Tibial artery (tissue), 4 donors: ENCODE measurements around the gene FAM184A.
"Not testable (repeated sequence)": the region's sequence is repeated elsewhere in the genome, so short reads cannot be mapped to it uniquely, and the experiment has no call there.

Experiments
- DNase-seq, 2 donors: peaks; one replicate each; pipeline ENCODE4 v3.0.0-alpha.2; 2019
- H3K27ac ChIP-seq, 2 donors: fragments of 200-600 bp; sonication (generic) in 1 of 2; 1 replicate in 1 of 2; 2 replicates in 1 of 2; pipeline ENCODE4 v1.5.1; 2018 to 2019; ENCODE audit warnings: mild to moderate bottlenecking in 1 of 2
- H3K27me3 ChIP-seq, 2 donors: fragments of 200-600 bp; sonication (generic) in 1 of 2; one replicate each; pipeline versions ENCODE4 v1.5.1 to v1.6.0; 2016 to 2019
- H3K36me3 ChIP-seq, 3 donors: fragments of 200-600 bp; sonication (generic) in 2 of 3; one replicate each; pipeline ENCODE4 v1.5.1; 2016 to 2019; ENCODE audit warnings: mild to moderate bottlenecking in 2 of 3
- H3K4me1 ChIP-seq, 4 donors: fragments of 200-600 bp; sonication (generic) in 2 of 4; 1 replicate in 3 of 4; 2 replicates in 1 of 4; pipeline ENCODE4 v1.5.1; 2016 to 2019
- H3K4me3 ChIP-seq, 2 donors: fragments of 200-600 bp; sonication (generic) in 1 of 2; 1 replicate in 1 of 2; 2 replicates in 1 of 2; pipeline ENCODE4 v1.5.1; 2018 to 2019; ENCODE audit warnings: mild to moderate bottlenecking in 2 of 2
- H3K9me3 ChIP-seq, 3 donors: fragments of 200-600 bp; sonication (generic) in 1 of 3; one replicate each; pipeline ENCODE4 v1.5.1; 2016 to 2019
- CTCF ChIP-seq, 2 experiments: fragments of 200-600 bp in 1 of 2; fragments of 450-650 bp in 1 of 2; IDR thresholded peaks; one replicate each; pipeline ENCODE4 v1.5.1; 2017 to 2019; ENCODE audit warnings: antibody characterized with exemption in 2 of 2, mild to moderate bottlenecking in 1 of 2, moderate library complexity in 1 of 2
- intact Hi-C: fragments of 100-400 bp; cut with DNase I; formaldehyde crosslinking; loops from one replicate; pipeline ENCODE4 v1.15.0; 2023; ENCODE audit warnings: low total_unique reads

Gene FAM184A

DNA sequence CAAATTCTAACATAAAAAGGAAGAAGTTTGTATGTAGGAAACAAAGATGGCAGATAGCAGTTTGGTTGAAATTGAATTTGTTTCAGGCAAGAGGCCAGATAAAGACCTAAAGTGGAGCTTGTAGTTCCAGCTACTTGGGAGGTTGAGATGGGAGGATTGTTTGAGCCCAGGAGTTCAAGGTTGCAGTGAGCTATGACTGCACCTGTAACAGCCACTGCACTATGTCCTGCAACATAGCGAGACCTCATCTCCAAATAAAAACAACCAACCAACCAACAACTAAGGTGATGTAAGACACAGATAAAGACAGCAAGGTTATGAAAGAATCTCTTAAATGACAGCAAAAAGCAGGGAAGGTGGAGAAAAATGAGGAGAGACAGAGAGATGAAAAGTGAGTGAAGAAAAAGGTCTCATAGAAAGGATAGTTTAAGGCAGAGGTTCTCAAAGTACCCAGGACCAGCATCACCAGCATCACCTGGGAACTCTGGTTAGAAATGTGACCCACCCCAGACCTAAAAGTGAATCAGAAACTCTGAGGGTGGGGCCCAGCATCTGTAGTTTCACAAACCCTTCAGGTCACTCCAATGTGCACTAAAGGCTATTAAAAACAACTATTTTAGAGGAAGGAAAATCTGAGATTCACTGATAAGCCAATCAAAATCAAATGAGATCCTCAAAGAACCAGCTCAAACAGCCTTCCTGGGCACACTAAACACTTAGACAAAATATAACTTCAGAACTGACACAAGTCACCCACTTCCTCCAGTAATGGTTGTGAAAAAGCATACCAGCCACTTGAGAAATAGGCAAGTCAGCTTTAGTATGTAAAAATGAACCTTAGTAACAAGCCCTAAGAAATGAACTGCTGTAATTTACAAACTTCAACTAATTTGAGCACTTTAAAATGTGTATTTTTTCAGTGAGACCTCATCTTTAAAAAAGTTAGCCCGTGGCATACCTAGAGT, 57.6 kb downstream of the FAM184A start:
- Histone ChIP-seq H3K27ac (no peak overlapping the region), H3K27me3 (no peaks in the 10 kb centered on the region), H3K9me3 (no peaks in the 10 kb centered on the region), H3K4me3 (no peak overlapping the region), H3K4me1 (no peaks in the 10 kb centered on the region), H3K36me3 (peaks cover 0 to 8% (median 8%) of the 10 kb centered on the region in 3 donors)
- no peak for DNase-seq
- TF ChIP-seq CTCF (IDR thresholded peaks at IDR 0.05) = no peak
- intact Hi-C loops = no loop called here

DNA sequence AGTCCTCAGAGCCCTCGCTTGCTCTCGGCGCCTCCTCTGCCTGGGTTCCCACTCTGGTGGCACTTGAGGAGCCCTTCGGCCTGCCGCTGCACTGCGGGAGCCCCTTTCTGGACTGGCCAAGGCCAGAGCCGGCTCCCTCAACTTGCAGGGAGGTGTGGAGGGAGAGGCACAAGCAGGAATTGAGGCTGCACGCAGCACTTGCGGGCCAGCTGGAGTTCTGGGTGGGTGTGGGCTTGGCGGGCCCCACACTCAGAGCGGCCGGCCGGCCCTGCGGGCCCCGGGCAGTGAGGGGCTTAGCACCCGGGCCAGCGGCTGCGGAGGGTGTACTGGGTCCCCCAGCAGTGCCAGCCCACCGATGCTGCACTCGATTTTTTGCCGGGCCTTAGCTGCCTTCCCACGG, 63.3 kb downstream of the FAM184A start:
- H3K4me3 ChIP-seq, H3K27ac ChIP-seq, H3K27me3 ChIP-seq, H3K4me1 ChIP-seq, DNase-seq, H3K9me3 ChIP-seq, intact Hi-C loops: not testable (repeated sequence)
- peaks cover 3 to 19% (median 8%) of the 10 kb centered on the region in 3 donors for H3K36me3 ChIP-seq

- no peak for TF ChIP-seq CTCF (IDR thresholded peaks at IDR 0.05)
- Histone ChIP-seq H3K4me3 (no peak overlapping the region), H3K36me3 (peaks cover 8 to 33% (median 14%) of the 10 kb centered on the region in 3 donors), H3K27ac (no peak overlapping the region), H3K4me1 (no peaks in the 10 kb centered on the region), H3K27me3 (no peaks in the 10 kb centered on the region), H3K9me3 (no peaks in the 10 kb centered on the region)
- DNase-seq = no peak
- intact Hi-C loops = no loop called here
Measured at GRCh38 chr6:119012521-119012920, 65.9 kb downstream of the FAM184A start.

DNA sequence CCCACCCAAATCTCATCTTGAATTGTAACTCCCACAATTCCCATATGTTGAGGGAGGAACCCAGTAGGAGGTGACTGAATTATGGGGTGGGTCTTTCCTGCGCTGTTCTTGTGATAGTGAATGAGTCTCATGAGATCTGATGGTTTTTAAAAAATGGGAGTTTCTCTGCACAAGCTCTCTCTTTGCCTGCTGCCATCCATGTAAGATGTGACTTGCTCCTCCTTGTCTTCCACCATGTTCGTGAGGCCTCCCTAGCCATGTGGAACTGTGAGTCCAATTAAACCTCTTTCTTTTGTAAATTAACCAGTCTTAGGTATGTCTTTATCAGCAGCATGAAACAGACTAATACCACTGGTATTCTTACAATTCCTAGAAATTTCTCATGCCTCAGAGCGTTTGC, 69.2 kb downstream of the FAM184A start:
- H3K27ac ChIP-seq, intact Hi-C loops, H3K4me1 ChIP-seq, H3K4me3 ChIP-seq, H3K27me3 ChIP-seq, H3K9me3 ChIP-seq, DNase-seq: not testable (repeated sequence)
- peaks cover 6 to 19% (median 8%) of the 10 kb centered on the region in 3 donors for H3K36me3 ChIP-seq

- H3K9me3 ChIP-seq = no peaks in the 10 kb centered on the region
- H3K27me3 ChIP-seq = no peaks in the 10 kb centered on the region
- no peak for DNase-seq
- no peak overlapping the region for H3K4me3 ChIP-seq
- H3K4me1 ChIP-seq = no peaks in the 10 kb centered on the region
- H3K27ac ChIP-seq = no peak overlapping the region
- intact Hi-C loops = no loop called here
- H3K36me3 ChIP-seq = peaks cover 6 to 19% (median 8%) of the 10 kb centered on the region in 3 donors
- TF ChIP-seq CTCF (IDR thresholded peaks at IDR 0.05) = no peak
Measured at GRCh38 chr6:119006974-119007373, 71.5 kb downstream of the FAM184A start.

GRCh38 chr6:119002069-119002468, 76.4 kb downstream of the FAM184A start:
- intact Hi-C loops = no loop called here
- TF ChIP-seq CTCF (IDR thresholded peaks at IDR 0.05) = no peak
- Histone ChIP-seq H3K9me3 (no peaks in the 10 kb centered on the region), H3K4me3 (no peak overlapping the region), H3K36me3 (peaks cover 0 to 6% (median 0%) of the 10 kb centered on the region in 3 donors), H3K27ac (no peak overlapping the region), H3K27me3 (no peaks in the 10 kb centered on the region), H3K4me1 (no peaks in the 10 kb centered on the region)
- DNase-seq = no peak
